ENCODE results near the gene PRRC2A.

DNA sequence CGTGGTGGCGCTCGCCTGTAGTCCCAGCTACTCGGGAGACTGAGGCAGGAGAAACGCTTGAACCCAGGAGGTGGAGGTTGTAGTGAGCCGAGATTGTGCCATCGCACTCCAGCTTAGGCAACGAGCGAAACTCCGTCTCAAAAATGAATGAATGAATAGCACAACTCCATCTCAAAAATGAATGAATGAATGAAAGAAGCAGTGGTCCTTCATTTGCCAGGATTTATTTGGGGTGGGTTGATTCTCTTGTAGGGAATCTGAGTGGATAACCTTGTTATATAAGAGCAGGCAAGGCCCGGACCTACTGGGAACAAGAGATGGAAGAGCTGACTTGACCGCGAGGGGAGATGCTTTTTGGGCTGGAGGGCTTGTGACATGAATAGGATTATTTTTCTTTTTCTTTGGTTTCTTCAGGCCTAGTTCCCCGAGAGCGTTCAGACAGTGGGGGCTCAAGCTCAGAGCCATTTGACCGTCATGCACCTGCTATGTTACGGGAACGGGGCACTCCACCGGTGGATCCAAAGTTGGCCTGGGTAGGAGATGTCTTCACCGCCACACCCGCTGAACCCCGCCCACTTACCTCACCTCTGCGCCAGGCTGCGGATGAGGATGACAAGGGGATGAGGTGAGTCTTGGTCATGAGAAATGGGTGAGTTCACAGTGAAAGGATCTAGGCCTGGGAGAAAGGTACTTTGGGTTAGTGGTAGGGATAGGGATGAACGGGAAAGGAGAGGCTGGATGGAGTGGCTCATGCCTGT lies 9.8 kb downstream of the PRRC2A start:
- no peak for TF ChIP-seq CTCF (IDR thresholded peaks at IDR 0.05)
- TF ChIP-seq EP300 (IDR thresholded peaks at IDR 0.05) = no peak

Data from esophagus muscularis mucosa (tissue), 3 donors.